ENCODE results near the gene GTF3C4. TPM values are rescaled to one million over a fixed set of nuclear protein-coding genes. Genes with fewer than 3 reads are reported as not detected.

The GTF3C4 gene
- total RNA-seq, 2 donors from 2014 or later: 28.5 to 29.3 TPM

GRCh38 chr9:132711846-132712245 lies 41.6 kb downstream of the GTF3C4 start:
- no peaks in the 10 kb centered on the region for H3K27me3 ChIP-seq (ENCODE audit: control insufficient read depth, insufficient read depth, low read length, poor library complexity, severe bottlenecking)
- Mint-ChIP-seq H3K4me1 (no peaks in the 10 kb centered on the region), H3K27ac (no peak overlapping the region), H3K36me3 (ENCODE audit: low read depth) (no peaks in the 10 kb centered on the region), H3K27me3 (ENCODE audit: insufficient read depth) (peaks cover 7% of the 10 kb centered on the region), H3K4me3 (no peak overlapping the region), H3K9me3 (peaks cover 4% of the 10 kb centered on the region)
- H3K4me3 ChIP-seq (ENCODE audit: low read length): no peak overlapping the region
- 90 to 95% methylated on average over 3 of the region's 3 CpGs for WGBS, 2 experiments (ENCODE audit: insufficient coverage in 1 of 2, insufficient read length in 1 of 2)
- no peaks in the 10 kb centered on the region for H3K4me1 ChIP-seq (ENCODE audit: control insufficient read depth, insufficient read depth, low read length)
- H3K27ac ChIP-seq (ENCODE audit: low read depth, low read length): no peak overlapping the region
- no peaks in the 10 kb centered on the region for H3K36me3 ChIP-seq (ENCODE audit: control insufficient read depth, insufficient read depth, low read length)
- no peaks in the 10 kb centered on the region for H3K9me3 ChIP-seq (ENCODE audit: control insufficient read depth, low read length)
- no peak for TF ChIP-seq CTCF (conservative IDR thresholded peaks at IDR 0.05)
- DNase-seq: no peak
- no peak overlapping the region for H3K9ac ChIP-seq (ENCODE audit: extremely low read depth, low read length, poor library complexity, severe bottlenecking)

- H3K27me3 Mint-ChIP-seq (ENCODE audit: insufficient read depth): peaks cover 16% of the 10 kb centered on the region
- H3K36me3 ChIP-seq (ENCODE audit: control insufficient read depth, insufficient read depth, low read length): no peaks in the 10 kb centered on the region
- H3K27ac ChIP-seq (ENCODE audit: low read depth, low read length): no peak overlapping the region
- peaks cover 4% of the 10 kb centered on the region for H3K9me3 Mint-ChIP-seq
- no peak for DNase-seq
- no peak overlapping the region for H3K27ac Mint-ChIP-seq
- no peak for TF ChIP-seq CTCF (conservative IDR thresholded peaks at IDR 0.05)
- WGBS, 2 experiments (ENCODE audit: insufficient coverage in 1 of 2, insufficient read length in 1 of 2): 89 to 97% methylated on average over 5 of the region's 5 CpGs
- no peaks in the 10 kb centered on the region for H3K9me3 ChIP-seq (ENCODE audit: control insufficient read depth, low read length)
- H3K27me3 ChIP-seq (ENCODE audit: control insufficient read depth, insufficient read depth, low read length, poor library complexity, severe bottlenecking): no peaks in the 10 kb centered on the region
- no peak overlapping the region for H3K9ac ChIP-seq (ENCODE audit: extremely low read depth, low read length, poor library complexity, severe bottlenecking)
- no peak overlapping the region for H3K4me3 ChIP-seq (ENCODE audit: low read length)
- no peak overlapping the region for H3K4me3 Mint-ChIP-seq
- H3K4me1 Mint-ChIP-seq: no peaks in the 10 kb centered on the region
- no peaks in the 10 kb centered on the region for H3K4me1 ChIP-seq (ENCODE audit: control insufficient read depth, insufficient read depth, low read length)
- H3K36me3 Mint-ChIP-seq (ENCODE audit: low read depth): no peaks in the 10 kb centered on the region
Measured at GRCh38 chr9:132712753-132713152, 42.5 kb downstream of the GTF3C4 start.

GRCh38 chr9:132716007-132716406 lies 45.7 kb downstream of the GTF3C4 start:
- Histone ChIP-seq H3K27ac (ENCODE audit: low read depth, low read length) (no peak overlapping the region), H3K36me3 (ENCODE audit: control insufficient read depth, insufficient read depth, low read length) (no peaks in the 10 kb centered on the region), H3K9ac (ENCODE audit: extremely low read depth, low read length, poor library complexity, severe bottlenecking) (no peak overlapping the region), H3K4me3 (ENCODE audit: low read length) (no peak overlapping the region), H3K9me3 (ENCODE audit: control insufficient read depth, low read length) (no peaks in the 10 kb centered on the region), H3K4me1 (ENCODE audit: control insufficient read depth, insufficient read depth, low read length) (no peaks in the 10 kb centered on the region), H3K27me3 (ENCODE audit: control insufficient read depth, insufficient read depth, low read length, poor library complexity, severe bottlenecking) (no peaks in the 10 kb centered on the region)
- Mint-ChIP-seq H3K4me1 (no peaks in the 10 kb centered on the region), H3K27ac (no peak overlapping the region), H3K36me3 (ENCODE audit: low read depth) (no peaks in the 10 kb centered on the region), H3K27me3 (ENCODE audit: insufficient read depth) (peaks cover 16% of the 10 kb centered on the region), H3K4me3 (no peak overlapping the region), H3K9me3 (peaks cover 4% of the 10 kb centered on the region)
- WGBS, 2 experiments (ENCODE audit: insufficient coverage in 1 of 2, insufficient read length in 1 of 2): 90 to 94% methylated on average over 2 to 4 of the region's 4 CpGs
- TF ChIP-seq CTCF (conservative IDR thresholded peaks at IDR 0.05): no peak
- DNase-seq: no peak

All from endodermal cell (in vitro differentiated cells).